T-helper 2 cell treated with Interferon-gamma antibody and Interleukin-4, amounts not matched to agents 5 μg/mL and 100 μg/mL, for 36 hours (primary cell): ENCODE measurements around the gene KSR2.
"Not testable (repeated sequence)": the region's sequence is repeated elsewhere in the genome, so short reads cannot be mapped to it uniquely, and the experiment has no call there.

Experiments used
- DNase-seq: peaks from one replicate; pipeline ENCODE4 v3.0.0; 2021; ENCODE audit warnings: low spot score
- H3K27ac Mint-ChIP-seq: one replicate; pipeline ENCODE4 v1.8.0; 2021; ENCODE audit warnings: mild to moderate bottlenecking, mixed read lengths
- H3K27me3 Mint-ChIP-seq: one replicate; pipeline ENCODE4 v1.8.0; 2021; ENCODE audit warnings: low read depth, mixed read lengths
- H3K36me3 Mint-ChIP-seq: one replicate; pipeline ENCODE4 v1.8.0; 2021; ENCODE audit warnings: low read depth, mixed read lengths
- H3K4me1 Mint-ChIP-seq: one replicate; pipeline ENCODE4 v1.8.0; 2021; ENCODE audit warnings: low read depth, mixed read lengths
- H3K4me3 Mint-ChIP-seq: one replicate; pipeline ENCODE4 v1.8.0; 2022; ENCODE audit warnings: mild to moderate bottlenecking, moderate library complexity, mixed read lengths
- H3K9me3 Mint-ChIP-seq: one replicate; pipeline ENCODE4 v1.8.0; 2021; ENCODE audit warnings: mixed read lengths

KSR2 gene

GRCh38 chr12:117829108-117829507 lies 139.7 kb downstream of the KSR2 start:
- Mint-ChIP-seq H3K27ac (no peak overlapping the region), H3K4me1 (no peaks in the 10 kb centered on the region), H3K4me3 (no peak overlapping the region), H3K9me3 (peaks cover 18% of the 10 kb centered on the region), H3K36me3 (peaks cover 3% of the 10 kb centered on the region), H3K27me3 (no peaks in the 10 kb centered on the region)
- DNase-seq, result no peak

- no peak overlapping the region for H3K4me3 Mint-ChIP-seq
- no peak for DNase-seq
- H3K27me3 Mint-ChIP-seq, result no peaks in the 10 kb centered on the region
- H3K36me3 Mint-ChIP-seq, result peaks cover 3% of the 10 kb centered on the region
- no peaks in the 10 kb centered on the region for H3K4me1 Mint-ChIP-seq
- H3K27ac Mint-ChIP-seq, result no peak overlapping the region
- H3K9me3 Mint-ChIP-seq, result peaks cover 18% of the 10 kb centered on the region
These were observed 141.1 kb downstream of the KSR2 start for GRCh38 chr12:117827660-117828059.

GRCh38 chr12:117825827-117826226 lies 143.0 kb downstream of the KSR2 start:
- Mint-ChIP-seq H3K9me3 (peaks cover 18% of the 10 kb centered on the region), H3K27me3 (no peaks in the 10 kb centered on the region), H3K4me3 (no peak overlapping the region), H3K4me1 (no peaks in the 10 kb centered on the region), H3K36me3 (peaks cover 3% of the 10 kb centered on the region), H3K27ac (no peak overlapping the region)
- DNase-seq, result no peak

GRCh38 chr12:117821480-117822175 lies 147.2 kb downstream of the KSR2 start:
- Mint-ChIP-seq H3K27ac (no peak overlapping the region), H3K27me3 (no peaks in the 10 kb centered on the region), H3K36me3 (no peaks in the 10 kb centered on the region)

GRCh38 chr12:117820216-117820907 lies 148.4 kb downstream of the KSR2 start:
- Mint-ChIP-seq H3K27me3 (no peaks in the 10 kb centered on the region), H3K36me3 (no peaks in the 10 kb centered on the region), H3K27ac (no peak overlapping the region), H3K4me1 (no peaks in the 10 kb centered on the region), H3K9me3 (no peaks in the 10 kb centered on the region), H3K4me3 (no peak overlapping the region)
- DNase-seq, result no peak

More at GRCh38 chr12:117821480-117822175, 147.2 kb downstream of the KSR2 start:
- Mint-ChIP-seq H3K4me3 (no peak overlapping the region), H3K9me3 (no peaks in the 10 kb centered on the region), H3K4me1 (no peaks in the 10 kb centered on the region)
- DNase-seq, result no peak

GRCh38 chr12:117819160-117819559 lies 149.6 kb downstream of the KSR2 start:
- Mint-ChIP-seq H3K4me1 (no peaks in the 10 kb centered on the region), H3K27ac (no peak overlapping the region), H3K9me3 (no peaks in the 10 kb centered on the region), H3K36me3 (no peaks in the 10 kb centered on the region), H3K27me3 (no peaks in the 10 kb centered on the region), H3K4me3 (no peak overlapping the region)
- no peak for DNase-seq

GRCh38 chr12:117818400-117818799 lies 150.4 kb downstream of the KSR2 start:
- DNase-seq, result no peak
- no peaks in the 10 kb centered on the region for H3K27me3 Mint-ChIP-seq
- H3K4me3 Mint-ChIP-seq, result no peak overlapping the region
- H3K4me1 Mint-ChIP-seq, result no peaks in the 10 kb centered on the region
- H3K36me3 Mint-ChIP-seq, result no peaks in the 10 kb centered on the region
- no peak overlapping the region for H3K27ac Mint-ChIP-seq
- no peaks in the 10 kb centered on the region for H3K9me3 Mint-ChIP-seq

- Mint-ChIP-seq H3K36me3 (no peaks in the 10 kb centered on the region), H3K9me3 (no peaks in the 10 kb centered on the region), H3K4me3 (no peak overlapping the region), H3K27me3 (no peaks in the 10 kb centered on the region), H3K4me1 (no peaks in the 10 kb centered on the region), H3K27ac (no peak overlapping the region)
- DNase-seq, result no peak
These were observed 159.3 kb downstream of the KSR2 start for GRCh38 chr12:117809509-117809908.

GRCh38 chr12:117807946-117808345 lies 160.8 kb downstream of the KSR2 start:
- no peak overlapping the region for H3K27ac Mint-ChIP-seq
- no peaks in the 10 kb centered on the region for H3K9me3 Mint-ChIP-seq
- H3K4me1 Mint-ChIP-seq, result no peaks in the 10 kb centered on the region
- H3K27me3 Mint-ChIP-seq, result no peaks in the 10 kb centered on the region
- H3K4me3 Mint-ChIP-seq, result no peak overlapping the region
- no peak for DNase-seq
- no peaks in the 10 kb centered on the region for H3K36me3 Mint-ChIP-seq

GRCh38 chr12:117807355-117807754 lies 161.4 kb downstream of the KSR2 start:
- Mint-ChIP-seq H3K4me1 (no peaks in the 10 kb centered on the region), H3K36me3 (no peaks in the 10 kb centered on the region), H3K9me3 (no peaks in the 10 kb centered on the region), H3K27me3 (no peaks in the 10 kb centered on the region), H3K27ac (no peak overlapping the region), H3K4me3 (no peak overlapping the region)
- no peak for DNase-seq

GRCh38 chr12:117805865-117806264 lies 162.9 kb downstream of the KSR2 start:
- no peaks in the 10 kb centered on the region for H3K9me3 Mint-ChIP-seq
- DNase-seq, result no peak
- no peaks in the 10 kb centered on the region for H3K36me3 Mint-ChIP-seq
- no peak overlapping the region for H3K4me3 Mint-ChIP-seq
- no peak overlapping the region for H3K27ac Mint-ChIP-seq
- no peaks in the 10 kb centered on the region for H3K4me1 Mint-ChIP-seq
- H3K27me3 Mint-ChIP-seq, result no peaks in the 10 kb centered on the region

- Mint-ChIP-seq H3K27me3 (no peaks in the 10 kb centered on the region), H3K36me3 (no peaks in the 10 kb centered on the region), H3K4me1 (no peaks in the 10 kb centered on the region), H3K4me3 (no peak overlapping the region), H3K9me3 (no peaks in the 10 kb centered on the region), H3K27ac (no peak overlapping the region)
- DNase-seq, result no peak
These were observed 165.8 kb downstream of the KSR2 start for GRCh38 chr12:117803001-117803400.

GRCh38 chr12:117800711-117801110 lies 168.1 kb downstream of the KSR2 start:
- not testable (repeated sequence) for H3K4me1 Mint-ChIP-seq, H3K36me3 Mint-ChIP-seq, H3K9me3 Mint-ChIP-seq, H3K27ac Mint-ChIP-seq, DNase-seq, H3K27me3 Mint-ChIP-seq, H3K4me3 Mint-ChIP-seq

- Mint-ChIP-seq H3K9me3 (no peaks in the 10 kb centered on the region), H3K27ac (no peak overlapping the region)
- no peak for DNase-seq
These were observed 171.6 kb downstream of the KSR2 start for GRCh38 chr12:117797202-117797601.

More at GRCh38 chr12:117797202-117797601, 171.6 kb downstream of the KSR2 start:
- Mint-ChIP-seq H3K36me3 (no peaks in the 10 kb centered on the region), H3K4me3 (no peak overlapping the region), H3K27me3 (no peaks in the 10 kb centered on the region), H3K4me1 (no peaks in the 10 kb centered on the region)
